ENCODE results near the gene TBX1. TPM values are rescaled to one million over a fixed set of nuclear protein-coding genes. Genes with fewer than 3 reads are reported as not detected.

TBX1 gene
- total RNA-seq, 2 experiments from 2014 or later, result not detected

DNA sequence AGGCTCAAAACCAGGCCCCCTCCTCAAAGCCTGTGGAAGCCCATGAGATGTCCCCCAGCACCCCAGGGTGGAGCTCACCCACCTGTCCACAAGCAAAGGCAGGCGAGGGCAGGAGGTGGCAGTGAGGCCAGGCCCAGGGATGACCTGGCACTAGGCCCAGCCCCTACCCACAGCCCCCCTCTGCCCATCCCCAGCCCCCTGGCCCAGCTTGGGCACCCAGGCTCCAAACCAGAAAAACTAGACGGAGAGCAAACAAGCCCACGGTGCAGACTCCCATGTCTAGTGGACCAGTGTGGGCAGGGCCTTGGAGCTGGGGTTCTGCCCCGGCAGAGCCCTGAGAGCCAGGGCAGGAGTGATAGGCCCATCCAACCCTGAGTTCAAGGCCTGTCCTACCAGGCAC, 16.9 kb upstream of the TBX1 start:
- H3K4me1 Mint-ChIP-seq (ENCODE audit: low read depth), result no peaks in the 10 kb centered on the region
- no peaks in the 10 kb centered on the region for H3K36me3 Mint-ChIP-seq (ENCODE audit: low read depth)
- H3K4me3 Mint-ChIP-seq, result no peak overlapping the region
- H3K9me3 Mint-ChIP-seq, result no peaks in the 10 kb centered on the region
- H3K27me3 Mint-ChIP-seq (ENCODE audit: low read depth), result no peaks in the 10 kb centered on the region
- H3K27ac Mint-ChIP-seq, result no peak overlapping the region
- DNase-seq, result no peak
- intact Hi-C loops (cut with micrococcal nuclease), result no loop called here
- CTCF ChIA-PET, result no interaction called here

DNA sequence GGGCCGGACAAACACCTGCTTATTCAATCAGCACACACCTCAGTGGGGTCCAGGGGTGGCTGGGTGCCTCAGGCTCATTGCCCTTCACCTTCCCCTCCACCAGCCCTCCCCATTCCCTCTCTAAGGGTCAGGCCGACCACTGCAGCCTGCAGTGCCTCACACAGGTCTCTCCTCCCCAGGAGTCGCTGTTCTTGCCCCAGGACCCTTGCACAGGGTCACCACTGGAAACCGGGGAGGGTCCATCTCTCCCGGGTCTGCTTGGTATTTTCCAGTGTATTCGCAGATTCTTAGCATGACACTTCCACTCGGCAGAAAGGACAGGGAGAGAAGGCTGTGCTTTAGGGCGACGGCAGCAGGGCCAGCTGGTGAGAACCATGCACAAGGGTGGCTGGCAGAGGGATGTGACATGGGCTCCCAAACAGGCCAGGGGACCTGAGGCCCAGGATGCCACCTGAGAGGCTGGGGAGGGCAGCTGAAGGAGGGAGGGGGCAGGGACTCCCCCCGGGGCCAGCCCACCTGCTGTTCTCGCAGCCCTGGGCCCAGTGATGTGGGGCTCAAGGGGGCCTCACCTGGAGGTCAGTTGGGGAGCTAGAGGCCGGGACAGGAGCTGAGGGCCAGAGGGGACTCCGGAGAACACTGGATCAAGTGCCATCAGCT, 16.1 kb upstream of the TBX1 start:
- intact Hi-C loops (cut with micrococcal nuclease), result no loop called here
- Mint-ChIP-seq H3K36me3 (ENCODE audit: low read depth) (no peaks in the 10 kb centered on the region), H3K27me3 (ENCODE audit: low read depth) (no peaks in the 10 kb centered on the region), H3K9me3 (no peaks in the 10 kb centered on the region), H3K4me3 (no peak overlapping the region), H3K4me1 (ENCODE audit: low read depth) (no peaks in the 10 kb centered on the region), H3K27ac (no peak overlapping the region)
- CTCF ChIA-PET, result no interaction called here
- no peak for DNase-seq

DNA sequence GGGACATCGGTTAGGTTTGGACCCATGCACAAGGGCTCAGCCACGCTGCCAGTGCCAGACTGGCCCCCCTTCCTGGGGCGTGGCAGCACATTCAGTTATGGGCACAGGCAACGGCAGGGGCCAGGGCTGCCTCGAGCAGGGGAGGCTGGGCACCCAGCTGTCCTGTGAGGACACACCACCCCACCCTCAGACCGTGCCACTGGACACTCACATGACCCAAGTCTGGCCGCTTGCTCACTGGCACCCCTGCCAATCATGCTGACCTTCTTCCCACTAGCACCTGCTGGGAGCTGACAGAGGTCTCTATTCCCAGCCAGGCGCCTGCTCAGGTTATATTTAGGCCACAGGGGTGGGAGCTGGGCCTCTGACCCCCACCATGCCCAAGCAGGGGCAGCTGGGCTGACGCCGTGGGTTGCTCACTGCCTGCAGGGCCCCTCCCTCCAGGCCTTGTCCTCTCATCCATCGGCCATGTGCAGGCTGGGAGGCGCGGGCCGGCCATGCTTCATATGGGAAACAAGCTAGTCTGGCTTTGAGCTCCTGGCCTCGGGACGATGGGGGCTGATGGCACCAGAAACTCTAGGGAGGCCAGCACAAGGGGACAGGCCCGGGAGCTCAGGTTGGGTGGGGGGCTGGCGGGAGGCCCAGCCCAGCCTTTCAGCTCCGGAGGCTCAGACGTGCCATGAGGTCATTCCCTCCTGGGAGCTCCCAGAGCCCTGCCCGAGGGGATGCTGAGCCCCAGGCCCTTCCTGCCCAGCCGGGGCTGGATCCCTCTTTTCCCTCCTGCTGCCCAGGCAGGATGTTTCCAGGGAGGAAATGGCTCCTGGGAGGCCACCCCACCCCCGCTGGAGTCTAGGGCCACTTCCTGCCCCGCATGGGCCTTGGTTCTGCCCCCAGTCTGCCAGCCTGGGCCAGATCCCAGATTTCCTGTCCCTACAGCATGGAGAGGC, 15.2 kb upstream of the TBX1 start:
- Mint-ChIP-seq H3K27me3 (ENCODE audit: low read depth) (no peaks in the 10 kb centered on the region), H3K27ac (no peak overlapping the region), H3K4me3 (no peak overlapping the region), H3K4me1 (ENCODE audit: low read depth) (no peaks in the 10 kb centered on the region), H3K9me3 (no peaks in the 10 kb centered on the region), H3K36me3 (ENCODE audit: low read depth) (no peaks in the 10 kb centered on the region)
- intact Hi-C loops (cut with micrococcal nuclease), result no loop called here
- no peak for DNase-seq
- CTCF ChIA-PET, result interaction anchor here (0.8 kb wide), 1 partner anchor 15 kb away, joined by 4 read pairs; no protein-coding TSS in a partner anchor

DNA sequence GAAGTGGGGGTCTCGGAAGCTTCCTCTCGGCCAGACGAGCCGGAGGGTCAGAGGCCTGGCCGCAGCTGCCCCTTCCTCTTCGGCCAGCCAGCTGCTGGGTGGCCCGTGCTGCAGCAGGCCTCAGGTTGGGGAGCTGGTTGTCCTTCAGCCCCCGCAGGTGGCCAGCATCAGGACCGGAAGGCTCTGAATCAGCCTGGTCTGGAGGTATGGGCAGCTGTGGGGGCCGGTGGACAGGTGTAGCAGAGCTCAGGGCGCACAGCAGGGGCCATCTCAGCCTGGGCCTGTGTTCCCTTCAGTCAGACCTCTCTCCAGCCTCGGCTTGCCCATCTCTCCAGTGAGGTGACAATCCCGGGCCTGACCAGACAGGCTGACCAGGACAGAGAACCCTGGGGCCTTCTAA, 13.9 kb upstream of the TBX1 start:
- CTCF ChIA-PET, result interaction anchor here (0.7 to 1.0 kb wide), 2 partner anchors 16 to 200 kb away, joined by 5 read pairs; no protein-coding TSS in a partner anchor
- Mint-ChIP-seq H3K4me3 (no peak overlapping the region), H3K27ac (no peak overlapping the region), H3K9me3 (no peaks in the 10 kb centered on the region), H3K4me1 (ENCODE audit: low read depth) (no peaks in the 10 kb centered on the region), H3K36me3 (ENCODE audit: low read depth) (no peaks in the 10 kb centered on the region), H3K27me3 (ENCODE audit: low read depth) (no peaks in the 10 kb centered on the region)
- intact Hi-C loops (cut with micrococcal nuclease), result no loop called here
- no peak for DNase-seq

DNA sequence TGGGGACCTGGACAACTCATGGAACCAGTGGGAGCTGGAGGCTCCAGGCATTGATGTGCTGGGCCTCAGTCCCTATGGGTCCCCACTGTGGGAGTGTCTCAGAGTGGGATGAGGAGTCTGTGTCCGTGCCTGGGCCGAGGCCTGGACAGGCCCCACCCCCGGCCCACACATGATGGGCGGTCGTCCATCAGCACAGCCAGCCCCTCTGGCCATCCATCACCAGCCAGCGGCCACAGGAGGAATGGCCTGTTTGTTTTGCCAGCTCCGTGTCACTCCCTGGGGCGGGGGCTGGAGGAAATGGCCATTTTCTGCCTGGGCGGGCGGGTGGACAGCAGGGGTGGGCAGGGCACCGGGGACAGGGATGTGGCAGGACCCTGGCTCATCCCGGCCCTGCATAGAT, 13.0 kb upstream of the TBX1 start:
- CTCF ChIA-PET, result interaction anchor here (1.8 kb wide), 1 partner anchor 17 kb away, joined by 9 read pairs; no protein-coding TSS in a partner anchor
- DNase-seq, result no peak
- no peaks in the 10 kb centered on the region for H3K27me3 Mint-ChIP-seq (ENCODE audit: low read depth)
- H3K4me1 Mint-ChIP-seq (ENCODE audit: low read depth), result no peaks in the 10 kb centered on the region
- intact Hi-C loops (cut with micrococcal nuclease), result no loop called here
- no peaks in the 10 kb centered on the region for H3K9me3 Mint-ChIP-seq
- H3K4me3 Mint-ChIP-seq, result no peak overlapping the region
- H3K27ac Mint-ChIP-seq, result no peak overlapping the region
- no peaks in the 10 kb centered on the region for H3K36me3 Mint-ChIP-seq (ENCODE audit: low read depth)

DNA sequence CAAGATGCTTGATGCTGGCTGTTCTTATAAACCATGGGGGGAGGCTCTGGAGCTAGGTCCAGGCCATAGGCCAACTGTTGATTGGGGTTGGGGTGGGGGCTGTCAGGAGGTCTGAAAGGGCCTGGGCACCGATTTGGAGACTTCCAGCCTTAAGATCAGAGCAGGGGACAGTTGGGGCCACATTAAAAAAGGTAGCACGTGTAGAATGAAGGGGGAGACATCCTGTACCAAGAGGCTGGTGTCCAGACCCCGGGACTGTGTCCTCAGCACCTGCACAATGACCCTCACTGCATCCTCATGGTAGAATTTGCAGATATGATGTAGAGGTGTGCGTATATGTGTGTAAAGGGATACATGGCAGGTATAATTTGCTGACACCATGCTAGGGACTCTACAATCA, 12.4 kb upstream of the TBX1 start:
- intact Hi-C loops (cut with micrococcal nuclease), result no loop called here
- Mint-ChIP-seq H3K4me3 (no peak overlapping the region), H3K9me3 (no peaks in the 10 kb centered on the region), H3K27ac (no peak overlapping the region), H3K27me3 (ENCODE audit: low read depth) (no peaks in the 10 kb centered on the region), H3K4me1 (ENCODE audit: low read depth) (no peaks in the 10 kb centered on the region), H3K36me3 (ENCODE audit: low read depth) (no peaks in the 10 kb centered on the region)
- CTCF ChIA-PET, result interaction anchor here (1.8 kb wide), 1 partner anchor 18 kb away, joined by 9 read pairs; no protein-coding TSS in a partner anchor
- DNase-seq, result no peak

DNA sequence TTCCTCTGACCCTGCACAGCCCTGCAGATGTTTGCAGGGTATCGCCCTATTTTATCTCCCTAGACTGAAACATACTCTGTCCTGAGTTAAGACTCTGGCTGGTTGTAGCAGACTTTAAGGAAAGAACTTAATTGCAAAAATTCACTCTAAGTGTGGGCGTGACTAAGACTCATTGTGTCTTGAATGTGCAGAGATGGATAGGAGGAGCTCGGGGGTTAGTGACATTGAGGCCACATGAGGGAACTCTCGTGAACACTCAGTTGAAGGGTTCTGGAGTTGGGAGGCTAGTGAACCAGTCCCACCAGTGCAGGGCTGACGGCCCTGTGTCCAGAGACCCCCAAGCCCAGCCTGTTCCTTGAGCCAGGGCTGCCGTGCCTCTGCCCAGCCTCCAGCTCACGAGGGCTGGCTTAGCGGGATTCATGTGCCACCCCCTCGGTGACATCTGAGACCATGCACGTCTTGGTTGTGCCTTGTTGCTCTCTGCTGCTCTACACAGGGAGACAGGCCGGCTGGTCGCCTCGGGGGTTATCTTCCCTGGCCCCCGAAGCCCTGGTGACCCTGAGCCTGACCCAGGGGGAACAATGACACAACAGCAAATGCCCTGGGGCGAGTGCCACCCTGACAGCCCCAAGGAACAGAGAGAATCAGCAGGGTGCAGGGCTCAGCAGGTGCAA, 11.4 kb upstream of the TBX1 start:
- Mint-ChIP-seq H3K36me3 (ENCODE audit: low read depth) (no peaks in the 10 kb centered on the region), H3K9me3 (no peaks in the 10 kb centered on the region), H3K27ac (no peak overlapping the region), H3K4me3 (no peak overlapping the region), H3K4me1 (ENCODE audit: low read depth) (no peaks in the 10 kb centered on the region), H3K27me3 (ENCODE audit: low read depth) (peaks cover 2% of the 10 kb centered on the region)
- CTCF ChIA-PET, result interaction anchor here (1.8 kb wide), 1 partner anchor 19 kb away, joined by 9 read pairs; no protein-coding TSS in a partner anchor
- DNase-seq, result no peak
- intact Hi-C loops (cut with micrococcal nuclease), result no loop called here

DNA sequence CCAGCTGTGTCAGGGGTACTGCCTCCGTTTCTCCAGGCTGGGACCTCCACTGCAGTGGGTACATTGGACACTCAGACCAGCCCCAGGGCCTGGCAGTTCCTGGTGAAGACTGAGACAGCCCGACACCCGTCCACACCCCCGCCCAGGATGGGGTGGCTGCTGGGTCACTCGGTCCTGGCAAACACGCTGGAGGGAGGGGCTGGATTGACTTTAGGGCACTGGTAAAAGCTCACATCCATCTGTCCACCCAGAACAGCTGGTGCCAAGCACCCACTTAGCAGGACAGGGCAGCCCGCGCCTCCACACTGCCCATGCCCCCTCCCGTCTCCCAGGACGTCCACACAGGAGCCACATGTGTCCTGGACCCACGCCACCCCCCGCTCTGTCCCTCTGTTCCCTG, 10.7 kb upstream of the TBX1 start:
- Mint-ChIP-seq H3K27me3 (ENCODE audit: low read depth) (peaks cover 9% of the 10 kb centered on the region), H3K27ac (no peak overlapping the region), H3K36me3 (ENCODE audit: low read depth) (no peaks in the 10 kb centered on the region), H3K9me3 (no peaks in the 10 kb centered on the region), H3K4me1 (ENCODE audit: low read depth) (peaks cover 1% of the 10 kb centered on the region), H3K4me3 (no peak overlapping the region)
- DNase-seq, result no peak
- intact Hi-C loops (cut with micrococcal nuclease), result no loop called here
- CTCF ChIA-PET, result interaction anchor here (1.0 kb wide), 1 partner anchor 19 kb away, joined by 4 read pairs; no protein-coding TSS in a partner anchor

DNA sequence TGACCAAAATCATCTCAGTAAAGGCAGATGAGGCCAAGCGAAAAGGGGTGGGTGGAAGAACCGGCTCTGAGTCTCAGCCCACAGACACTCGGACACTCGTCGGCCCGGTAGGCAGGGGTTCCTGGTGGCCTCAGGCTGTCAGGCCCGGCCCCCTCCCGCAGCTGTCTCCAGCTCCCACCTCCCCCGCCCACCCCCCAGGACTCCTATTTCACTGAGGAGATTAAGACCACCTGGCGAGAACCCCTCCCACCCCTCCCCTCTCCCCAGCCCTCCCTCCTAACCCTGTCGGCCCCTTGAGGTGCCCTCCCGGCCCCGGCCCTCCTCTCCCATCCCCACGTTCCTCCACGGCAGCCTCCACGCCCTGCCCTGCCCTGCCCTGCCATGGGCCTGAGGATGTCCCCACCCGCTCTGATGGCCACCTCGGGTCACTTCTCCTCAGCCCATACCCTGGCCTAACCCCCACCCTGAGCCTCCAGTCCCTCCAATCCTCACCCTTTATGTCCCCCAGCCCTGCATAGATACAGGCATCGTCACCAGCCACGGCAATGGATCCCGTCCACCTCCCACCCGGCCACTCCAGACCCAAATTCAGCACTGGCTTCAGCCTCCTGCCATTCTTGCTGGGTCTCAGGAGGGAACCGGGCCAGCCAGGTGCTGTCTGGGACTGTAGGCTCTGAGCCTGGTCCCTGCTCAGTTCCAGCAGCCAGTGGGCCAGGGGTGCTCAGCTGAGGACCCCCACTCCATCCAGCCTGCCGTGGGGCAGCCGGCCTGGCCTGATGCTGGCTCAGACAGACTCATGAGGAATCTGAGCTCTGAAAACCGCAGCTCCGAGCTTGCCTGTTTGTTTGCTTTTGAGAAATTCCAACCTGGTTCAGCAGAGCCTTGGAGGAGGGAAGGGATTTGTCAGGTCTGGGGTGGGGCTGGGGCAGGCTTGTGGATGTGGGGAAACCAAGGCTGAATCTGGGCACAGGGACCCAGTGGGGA, 9.8 kb upstream of the TBX1 start:
- intact Hi-C loops (cut with micrococcal nuclease), result no loop called here
- Mint-ChIP-seq H3K4me3 (no peak overlapping the region), H3K27me3 (ENCODE audit: low read depth) (peaks cover 15% of the 10 kb centered on the region), H3K36me3 (ENCODE audit: low read depth) (no peaks in the 10 kb centered on the region), H3K4me1 (ENCODE audit: low read depth) (peaks cover 5% of the 10 kb centered on the region), H3K9me3 (no peaks in the 10 kb centered on the region), H3K27ac (no peak overlapping the region)
- CTCF ChIA-PET, result interaction anchor here (1.0 kb wide), 1 partner anchor 20 kb away, joined by 4 read pairs; no protein-coding TSS in a partner anchor
- DNase-seq, result no peak

DNA sequence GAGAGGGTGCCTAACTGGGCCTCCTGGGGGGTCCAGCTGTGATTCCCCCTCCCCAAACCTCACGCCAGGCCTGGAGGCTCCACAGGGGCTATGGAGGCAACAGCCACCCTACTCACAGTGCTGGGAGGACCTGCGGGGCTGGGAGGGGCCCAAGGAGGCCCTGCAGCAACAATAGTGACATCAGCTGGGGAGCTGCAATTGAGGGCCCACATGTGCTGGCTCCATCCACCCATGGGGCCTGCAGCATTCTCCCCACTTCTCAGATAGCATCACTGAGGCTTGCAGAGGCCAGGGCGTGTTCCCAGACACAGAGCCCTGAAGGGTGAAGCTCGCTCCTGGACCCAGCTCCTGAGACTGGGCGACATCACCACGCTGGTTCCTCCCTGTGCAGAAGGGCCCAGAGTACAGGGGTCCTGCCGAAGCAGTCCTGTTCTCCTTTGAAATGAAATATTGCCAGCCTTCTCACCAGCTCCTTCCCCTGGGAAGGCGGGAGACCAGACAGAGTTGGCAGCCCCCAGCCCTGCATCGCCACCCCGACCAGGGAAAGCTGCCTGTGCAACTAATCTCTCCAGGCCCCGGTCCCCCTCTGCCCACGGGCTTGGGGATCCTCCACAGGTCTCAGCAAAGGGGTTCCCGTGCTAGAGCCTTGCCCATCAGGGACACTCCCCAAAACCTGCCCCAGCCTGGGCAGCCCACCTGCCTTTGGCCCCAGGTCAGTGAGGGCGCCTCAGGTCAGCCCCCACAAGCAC, 8.9 kb upstream of the TBX1 start:
- Mint-ChIP-seq H3K36me3 (ENCODE audit: low read depth) (no peaks in the 10 kb centered on the region), H3K27me3 (ENCODE audit: low read depth) (peaks cover 22% of the 10 kb centered on the region), H3K4me3 (no peak overlapping the region), H3K4me1 (ENCODE audit: low read depth) (peaks cover 14% of the 10 kb centered on the region), H3K9me3 (no peaks in the 10 kb centered on the region), H3K27ac (no peak overlapping the region)
- CTCF ChIA-PET, result no interaction called here
- intact Hi-C loops (cut with micrococcal nuclease), result no loop called here
- DNase-seq, result no peak

All from activated naive CD4-positive, alpha-beta T cell treated with anti-CD3 and anti-CD28 coated beads for 36 hours (primary cell).